ENCODE results near the gene GALK2. TPM values are rescaled to one million over a fixed set of nuclear protein-coding genes. Genes with fewer than 3 reads are reported as not detected.
"Not testable (repeated sequence)": the region's sequence is repeated elsewhere in the genome, so short reads cannot be mapped to it uniquely, and the experiment has no call there.

The GALK2 gene
- total RNA-seq, 1 experiment from 2014 or later = 27.0 TPM

GRCh38 chr15:49189631-49190030, 19.6 kb downstream of the GALK2 start:
- peaks cover 89% of the 10 kb centered on the region for H3K79me2 ChIP-seq (ENCODE audit: low read length)
- peaks cover 13% of the 10 kb centered on the region for H3K4me1 ChIP-seq (ENCODE audit: low read length)
- no peak overlapping the region for H3K4me3 ChIP-seq (ENCODE audit: low read length)

DNA sequence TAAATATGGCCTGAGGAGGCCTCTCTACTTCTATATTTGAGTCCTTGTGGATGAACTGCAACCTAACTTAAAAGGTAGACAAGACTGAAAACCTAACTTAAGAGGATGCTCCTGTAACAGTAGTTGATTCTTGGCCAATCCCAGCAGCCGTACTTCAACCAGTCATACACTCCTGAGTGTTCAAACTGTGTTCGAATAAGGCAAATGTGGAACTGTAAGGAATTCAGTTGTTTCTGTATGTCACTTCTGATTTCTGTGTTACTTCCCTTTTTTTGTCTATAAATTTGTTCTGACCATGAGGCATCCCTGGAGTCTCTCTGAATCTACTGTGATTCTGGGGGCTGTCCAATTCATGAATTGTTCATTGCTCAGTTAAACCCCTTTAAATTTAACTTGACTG, 20.5 kb downstream of the GALK2 start:
- Histone ChIP-seq H3K9me3 (ENCODE audit: low read length) (no peaks in the 10 kb centered on the region), H3K9ac (ENCODE audit: low read length) (no peak overlapping the region), H3K27ac (ENCODE audit: low read length) (peak overlapping the region; percentile 36), H2AFZ (ENCODE audit: low read length) (no peak overlapping the region), H3K4me1 (ENCODE audit: low read length) (peaks cover 17% of the 10 kb centered on the region), H3K79me2 (ENCODE audit: low read length) (peaks cover 89% of the 10 kb centered on the region), H3K36me3 (ENCODE audit: insufficient read depth, low read length) (no peaks in the 10 kb centered on the region), H3K27me3 (ENCODE audit: low read length) (no peaks in the 10 kb centered on the region), H3K4me3 (ENCODE audit: low read length) (no peak overlapping the region), H3K4me2 (ENCODE audit: low read depth, low read length, poor library complexity, severe bottlenecking) (peak overlapping the region; percentile 12), H4K20me1 (ENCODE audit: insufficient read depth, low read depth, low read length) (no peaks in the 10 kb centered on the region), H3K9me2 (replicated peaks; ENCODE audit: insufficient read depth, low read length) (no peaks in the 10 kb centered on the region; the same call in 1 of the 2 replicates)
- DNase-seq = peak; percentile 61

More at GRCh38 chr15:49189631-49190030, 19.6 kb downstream of the GALK2 start:
- no peak overlapping the region for H3K27ac ChIP-seq (ENCODE audit: low read length)
- no peaks in the 10 kb centered on the region for H3K9me3 ChIP-seq (ENCODE audit: low read length)
- no peaks in the 10 kb centered on the region for H3K36me3 ChIP-seq (ENCODE audit: insufficient read depth, low read length)
- H3K9me2 ChIP-seq (replicated peaks; ENCODE audit: insufficient read depth, low read length) = no peaks in the 10 kb centered on the region; the same call in 1 of the 2 replicates
- no peaks in the 10 kb centered on the region for H3K27me3 ChIP-seq (ENCODE audit: low read length)
- no peaks in the 10 kb centered on the region for H4K20me1 ChIP-seq (ENCODE audit: insufficient read depth, low read depth, low read length)
- no peak overlapping the region for H2AFZ ChIP-seq (ENCODE audit: low read length)
- DNase-seq = no peak
- H3K4me2 ChIP-seq (ENCODE audit: low read depth, low read length, poor library complexity, severe bottlenecking) = no peak overlapping the region
- no peak overlapping the region for H3K9ac ChIP-seq (ENCODE audit: low read length)

DNA sequence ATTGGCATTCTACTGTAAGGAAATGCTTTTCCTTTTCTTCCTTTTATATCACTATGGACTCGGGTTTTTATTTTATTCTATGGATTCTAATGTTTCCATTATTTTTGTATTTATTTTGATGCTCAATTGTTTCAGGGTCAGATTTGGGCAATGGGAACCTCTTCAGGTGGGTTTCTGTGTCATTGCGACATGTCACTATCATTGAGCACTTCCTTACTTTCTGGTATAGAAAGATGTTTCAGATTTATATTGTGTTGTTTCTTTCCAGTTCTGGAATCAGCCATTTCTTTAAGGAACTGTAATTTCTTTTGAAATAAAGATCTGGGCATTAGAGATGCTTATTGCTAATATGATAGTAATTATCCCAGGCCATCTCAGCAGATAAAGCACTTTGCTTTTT, 21.8 kb downstream of the GALK2 start:
- Histone ChIP-seq H3K79me2 (ENCODE audit: low read length) (peaks cover 92% of the 10 kb centered on the region), H3K4me1 (ENCODE audit: low read length) (peaks cover 25% of the 10 kb centered on the region), H3K9ac (ENCODE audit: low read length) (no peak overlapping the region), H3K4me2 (ENCODE audit: low read depth, low read length, poor library complexity, severe bottlenecking) (no peak overlapping the region), H3K36me3 (ENCODE audit: insufficient read depth, low read length) (no peaks in the 10 kb centered on the region), H3K9me3 (ENCODE audit: low read length) (no peaks in the 10 kb centered on the region), H3K27me3 (ENCODE audit: low read length) (no peaks in the 10 kb centered on the region), H2AFZ (ENCODE audit: low read length) (no peak overlapping the region), H3K9me2 (replicated peaks; ENCODE audit: insufficient read depth, low read length) (no peaks in the 10 kb centered on the region; the same call in 1 of the 2 replicates), H4K20me1 (ENCODE audit: insufficient read depth, low read depth, low read length) (no peaks in the 10 kb centered on the region), H3K4me3 (ENCODE audit: low read length) (no peak overlapping the region), H3K27ac (ENCODE audit: low read length) (no peak overlapping the region)
- DNase-seq = no peak

GRCh38 chr15:49196856-49197255, 26.8 kb downstream of the GALK2 start:
- Histone ChIP-seq H3K9me2 (replicated peaks; ENCODE audit: insufficient read depth, low read length) (no peaks in the 10 kb centered on the region), H3K9ac (ENCODE audit: low read length) (no peak overlapping the region), H3K4me1 (ENCODE audit: low read length) (peaks cover 12% of the 10 kb centered on the region), H3K27ac (ENCODE audit: low read length) (no peak overlapping the region), H4K20me1 (ENCODE audit: insufficient read depth, low read depth, low read length) (no peaks in the 10 kb centered on the region), H3K27me3 (ENCODE audit: low read length) (no peaks in the 10 kb centered on the region), H3K4me2 (ENCODE audit: low read depth, low read length, poor library complexity, severe bottlenecking) (no peak overlapping the region), H3K36me3 (ENCODE audit: insufficient read depth, low read length) (peaks cover 6% of the 10 kb centered on the region; the same call in 1 of the 2 replicates), H3K9me3 (ENCODE audit: low read length) (no peaks in the 10 kb centered on the region), H3K4me3 (ENCODE audit: low read length) (no peak overlapping the region), H2AFZ (ENCODE audit: low read length) (no peak overlapping the region), H3K79me2 (ENCODE audit: low read length) (peaks cover 81% of the 10 kb centered on the region)
- DNase-seq = no peak

GRCh38 chr15:49199666-49200065, 29.6 kb downstream of the GALK2 start:
- H3K27me3 ChIP-seq (ENCODE audit: low read length) = no peaks in the 10 kb centered on the region
- H3K4me2 ChIP-seq (ENCODE audit: low read depth, low read length, poor library complexity, severe bottlenecking) = no peak overlapping the region
- DNase-seq = no peak
- H3K9me3 ChIP-seq (ENCODE audit: low read length) = no peaks in the 10 kb centered on the region
- H3K4me1 ChIP-seq (ENCODE audit: low read length) = peaks cover 12% of the 10 kb centered on the region
- H3K4me3 ChIP-seq (ENCODE audit: low read length) = no peak overlapping the region
- H3K9ac ChIP-seq (ENCODE audit: low read length) = no peak overlapping the region
- H3K9me2 ChIP-seq (replicated peaks; ENCODE audit: insufficient read depth, low read length) = no peaks in the 10 kb centered on the region
- H2AFZ ChIP-seq (ENCODE audit: low read length) = no peak overlapping the region
- H4K20me1 ChIP-seq (ENCODE audit: insufficient read depth, low read depth, low read length) = no peaks in the 10 kb centered on the region
- peaks cover 58% of the 10 kb centered on the region for H3K79me2 ChIP-seq (ENCODE audit: low read length)
- H3K27ac ChIP-seq (ENCODE audit: low read length) = no peak overlapping the region
- H3K36me3 ChIP-seq (ENCODE audit: insufficient read depth, low read length) = peaks cover 6% of the 10 kb centered on the region

DNA sequence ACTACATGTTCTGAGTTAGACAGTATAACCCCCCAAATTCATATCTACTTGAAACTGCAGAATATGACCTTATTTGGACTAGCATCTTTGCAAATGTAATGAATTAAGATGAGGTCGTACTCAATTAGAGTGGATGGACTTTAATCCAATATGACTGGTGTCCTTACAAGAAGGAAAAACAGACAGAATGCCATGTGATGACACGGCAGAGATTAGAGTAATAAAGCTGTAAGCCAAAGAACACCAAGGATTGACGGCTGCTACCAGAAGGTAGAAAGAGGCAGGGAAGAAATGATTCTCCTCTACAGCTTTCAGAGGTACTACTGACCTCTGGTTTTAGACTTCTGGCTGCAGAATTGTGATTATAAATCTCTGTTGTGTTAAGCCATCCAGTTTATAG, 30.3 kb downstream of the GALK2 start:
- Histone ChIP-seq H3K79me2 (ENCODE audit: low read length) (peaks cover 55% of the 10 kb centered on the region), H3K4me2 (ENCODE audit: low read depth, low read length, poor library complexity, severe bottlenecking) (no peak overlapping the region), H3K27ac (ENCODE audit: low read length) (no peak overlapping the region), H3K9me2 (replicated peaks; ENCODE audit: insufficient read depth, low read length) (no peaks in the 10 kb centered on the region), H2AFZ (ENCODE audit: low read length) (no peak overlapping the region), H3K36me3 (ENCODE audit: insufficient read depth, low read length) (peaks cover 6% of the 10 kb centered on the region), H3K27me3 (ENCODE audit: low read length) (no peaks in the 10 kb centered on the region), H3K4me1 (ENCODE audit: low read length) (peaks cover 10% of the 10 kb centered on the region), H3K9me3 (ENCODE audit: low read length) (no peaks in the 10 kb centered on the region), H3K4me3 (ENCODE audit: low read length) (no peak overlapping the region), H3K9ac (ENCODE audit: low read length) (no peak overlapping the region), H4K20me1 (ENCODE audit: insufficient read depth, low read depth, low read length) (no peaks in the 10 kb centered on the region)
- no peak for DNase-seq

GRCh38 chr15:49208102-49208501, 38.1 kb downstream of the GALK2 start:
- H3K4me2 ChIP-seq (ENCODE audit: low read depth, low read length, poor library complexity, severe bottlenecking); H3K4me3 ChIP-seq (ENCODE audit: low read length); DNase-seq; H3K9ac ChIP-seq (ENCODE audit: low read length); H3K27me3 ChIP-seq (ENCODE audit: low read length); H3K4me1 ChIP-seq (ENCODE audit: low read length); H3K27ac ChIP-seq (ENCODE audit: low read length); H3K9me2 ChIP-seq (replicated peaks; ENCODE audit: insufficient read depth, low read length); H3K36me3 ChIP-seq (ENCODE audit: insufficient read depth, low read length); H3K9me3 ChIP-seq (ENCODE audit: low read length); H4K20me1 ChIP-seq (ENCODE audit: insufficient read depth, low read depth, low read length); H2AFZ ChIP-seq (ENCODE audit: low read length): not testable (repeated sequence)
- peaks cover 41% of the 10 kb centered on the region for H3K79me2 ChIP-seq (ENCODE audit: low read length)

DNA sequence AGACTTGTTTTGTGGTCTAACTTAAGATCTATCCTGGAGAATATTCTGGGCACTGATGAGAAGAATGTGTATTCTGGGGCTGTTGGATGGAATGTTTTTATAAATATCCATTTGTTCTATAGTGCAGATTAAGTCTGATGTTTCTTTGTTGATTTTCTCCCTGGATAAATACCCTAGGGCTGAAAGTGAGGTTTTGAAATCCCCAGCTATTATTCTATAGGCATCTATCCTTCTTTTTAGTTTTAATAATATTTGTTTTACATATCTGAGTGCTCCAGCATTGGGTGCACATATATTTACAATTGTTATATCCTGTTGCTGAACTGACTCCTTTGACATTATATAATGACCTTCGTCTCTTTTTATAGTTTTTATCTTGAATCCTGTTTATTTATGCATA, 42.9 kb downstream of the GALK2 start:
- no peaks in the 10 kb centered on the region for H4K20me1 ChIP-seq (ENCODE audit: insufficient read depth, low read depth, low read length)
- H3K79me2 ChIP-seq (ENCODE audit: low read length) = peaks cover 52% of the 10 kb centered on the region
- no peaks in the 10 kb centered on the region for H3K27me3 ChIP-seq (ENCODE audit: low read length)
- no peak overlapping the region for H3K27ac ChIP-seq (ENCODE audit: low read length)
- 0 out of 2 replicates have a peak, but pooled peaks cover 4% of the 10 kb centered on the region for H3K36me3 ChIP-seq (ENCODE audit: insufficient read depth, low read length)
- H3K9me3 ChIP-seq (ENCODE audit: low read length) = no peaks in the 10 kb centered on the region; the same call in 1 of the 2 replicates
- no peak overlapping the region for H3K4me3 ChIP-seq (ENCODE audit: low read length)
- H2AFZ ChIP-seq (ENCODE audit: low read length) = no peak overlapping the region
- H3K4me2 ChIP-seq (ENCODE audit: low read depth, low read length, poor library complexity, severe bottlenecking) = no peak overlapping the region
- H3K9ac ChIP-seq (ENCODE audit: low read length) = no peak overlapping the region
- peaks cover 13% of the 10 kb centered on the region for H3K4me1 ChIP-seq (ENCODE audit: low read length)
- no peak for DNase-seq
- no peaks in the 10 kb centered on the region for H3K9me2 ChIP-seq (replicated peaks; ENCODE audit: insufficient read depth, low read length)

Data from Karpas-422 (cell line).